SK-N-SH (cell line): Measurements from ENCODE around the gene ABITRAM.

Source experiments
- CTCF ChIP-seq: fragments of 200-600 bp; sonication (generic); IDR thresholded peaks from 2 replicates; pipeline ENCODE4 v1.6.1; 2017; ENCODE audit warnings: antibody characterized with exemption, mild to moderate bottlenecking, moderate library complexity
- EZH2phosphoT487 ChIP-seq: fragments of 200-600 bp; sonication (generic); IDR thresholded peaks from 2 replicates; pipeline ENCODE4 v1.6.1; 2017; ENCODE audit warnings: low read depth, mixed run types, mild to moderate bottlenecking, antibody characterized with exemption, moderate library complexity, borderline replicate concordance
- FOXM1 ChIP-seq: IDR thresholded peaks from 2 replicates; pipeline ENCODE4 v1.4.0; 2012; ENCODE audit warnings: low read depth, mild to moderate bottlenecking
- JUND ChIP-seq: IDR thresholded peaks from 2 replicates; pipeline ENCODE4 v1.4.0; 2012
- POLR2AphosphoS5 ChIP-seq: IDR thresholded peaks from 2 replicates; pipeline ENCODE4 v1.6.1; 2012; ENCODE audit warnings: low read depth, low read length
- TEAD4 ChIP-seq: IDR thresholded peaks from 2 replicates; pipeline ENCODE4 v1.4.0; 2012; ENCODE audit warnings: mild to moderate bottlenecking, borderline replicate concordance; ENCODE audit not compliant: insufficient read depth
- USF1 ChIP-seq: IDR thresholded peaks from 2 replicates; pipeline ENCODE4 v1.4.0; 2012; ENCODE audit warnings: low read depth, borderline replicate concordance
- USF2 ChIP-seq: fragments of 150-350 bp; IDR thresholded peaks from 2 replicates; pipeline ENCODE4 v1.6.1; 2017; ENCODE audit warnings: antibody characterized with exemption, low read length, low read depth, borderline replicate concordance

GRCh38 chr9:108972186-108972585 lies 38.0 kb downstream of the ABITRAM start:
- no peak for TF ChIP-seq JUND
- TF ChIP-seq CTCF, result no peak
- TF ChIP-seq POLR2AphosphoS5, result no peak
- TF ChIP-seq USF2, result no peak
- TF ChIP-seq USF1, result no peak
- TF ChIP-seq EZH2phosphoT487, result no peak
- TF ChIP-seq FOXM1, result no peak
- no peak for TF ChIP-seq TEAD4
